ENCODE data around the gene PRDM16. TPM values are rescaled to one million over a fixed set of nuclear protein-coding genes. Genes with fewer than 3 reads are reported as not detected.

The PRDM16 gene
- total RNA-seq, 1 experiment from 2014 or later = 0.17 TPM

- H4K5ac ChIP-seq (ENCODE audit: insufficient read length, low read depth, low read length) = no peak overlapping the region
- H2AK5ac ChIP-seq (ENCODE audit: insufficient read length, low read length) = no peak overlapping the region
- Mint-ChIP-seq H3K4me3 (no peak overlapping the region), H3K4me1 (peaks cover 0 to 14% of the 10 kb centered on the region in 2 experiments; a peak in 2 of 4 replicates), H3K27me3 (ENCODE audit: low read depth) (no peaks in the 10 kb centered on the region; the same call in 1 of the 2 replicates), H3K27ac (no peak overlapping the region), H3K36me3 (ENCODE audit: insufficient read depth in 1 of 3, low read depth in 3 of 3) (no peaks in the 10 kb centered on the region), H3K9me3 (peaks cover 0 to 2% of the 10 kb centered on the region in 2 experiments; a peak in 1 of 5 replicates)
- H3K18ac ChIP-seq (ENCODE audit: insufficient read length, low read depth, low read length) = no peak overlapping the region
- no CpG with 5 or more reads among the region's 18 CpGs for WGBS (ENCODE audit: extremely low coverage, insufficient read length, low lambda C conversion rate)
- no peaks in the 10 kb centered on the region for H4K20me1 ChIP-seq (ENCODE audit: control insufficient read depth, insufficient read depth, insufficient read length)
- H3K27ac ChIP-seq (ENCODE audit: insufficient read length, low read depth, low read length) = no peak overlapping the region
- H2BK15ac ChIP-seq (ENCODE audit: low read depth, low read length) = no peak overlapping the region
- no peak overlapping the region for H3K4ac ChIP-seq (ENCODE audit: low read depth, low read length)
- H3K79me1 ChIP-seq (ENCODE audit: insufficient read depth, low read depth, low read length, poor library complexity, severe bottlenecking) = no peaks in the 10 kb centered on the region
- no peak for DNase-seq
- H3K27me3 ChIP-seq (ENCODE audit: insufficient read depth, low read length) = no peaks in the 10 kb centered on the region
- H2AFZ ChIP-seq (ENCODE audit: low read length) = no peak overlapping the region
- no peak overlapping the region for H2BK5ac ChIP-seq (ENCODE audit: insufficient read length, low read length)
- no peak overlapping the region for H3K23ac ChIP-seq (ENCODE audit: insufficient read length, low read depth, low read length)
- H3K23me2 ChIP-seq (ENCODE audit: insufficient read length, low read depth, low read length, poor library complexity, severe bottlenecking) = no peaks in the 10 kb centered on the region
- no peak overlapping the region for H3T11ph ChIP-seq (ENCODE audit: low read length)
- no peak overlapping the region for H4K8ac ChIP-seq (replicated peaks; ENCODE audit: insufficient read length, low read depth, low read length)
- no peak overlapping the region for H3K9ac ChIP-seq (ENCODE audit: extremely low read depth, insufficient read length, low read length)
- H3K4me2 ChIP-seq (ENCODE audit: insufficient read depth, insufficient read length, low read length) = no peak overlapping the region
- no peak overlapping the region for H2BK20ac ChIP-seq (ENCODE audit: low read depth, low read length, poor library complexity, severe bottlenecking)
- H3K79me2 ChIP-seq (ENCODE audit: insufficient read depth, low read length) = no peaks in the 10 kb centered on the region
- H3K14ac ChIP-seq (ENCODE audit: insufficient read depth, low read length) = no peak overlapping the region
- H3K56ac ChIP-seq (ENCODE audit: insufficient read length, low read depth, low read length) = no peak overlapping the region
- no peak for TF ChIP-seq CTCF (conservative IDR thresholded peaks at IDR 0.05)
- no peak overlapping the region for H4K91ac ChIP-seq (ENCODE audit: insufficient read length, low read depth, low read length)
- H2BK12ac ChIP-seq (ENCODE audit: insufficient read length, low read depth, low read length) = no peak overlapping the region
- H3K9me3 ChIP-seq (ENCODE audit: control insufficient read depth, low read depth, low read length) = no peaks in the 10 kb centered on the region
- no peak overlapping the region for H2BK120ac ChIP-seq (ENCODE audit: low read depth, low read length, poor library complexity, severe bottlenecking)
- no peaks in the 10 kb centered on the region for H3K4me1 ChIP-seq (ENCODE audit: insufficient read depth, low read length)
Observed at GRCh38 chr1:3116150-3116510, 47.1 kb downstream of the PRDM16 start.

Data from H9 (cell line).